Mucosa of rectum (tissue), 2 donors: ENCODE data around the gene NKTR.
"Not testable (repeated sequence)": the region's sequence is repeated elsewhere in the genome, so short reads cannot be mapped to it uniquely, and the experiment has no call there.

Source experiments
- H3K27ac ChIP-seq, 2 donors: one replicate each; pipeline ENCODE4 v1.7.0; 2013; ENCODE audit warnings: inconsistent platforms in 2 of 2, low read depth in 2 of 2, low read length in 2 of 2
- H3K27me3 ChIP-seq, 2 donors: one replicate each; pipeline ENCODE4 v1.7.0; 2013; ENCODE audit warnings: low read length in 2 of 2; ENCODE audit not compliant: control insufficient read depth in 2 of 2, insufficient read depth in 2 of 2
- H3K36me3 ChIP-seq, 2 donors: one replicate each; pipeline ENCODE4 v1.7.0; 2013; ENCODE audit warnings: low read length in 2 of 2; ENCODE audit not compliant: control insufficient read depth in 2 of 2, insufficient read depth in 2 of 2
- H3K4me1 ChIP-seq, 2 donors: one replicate each; pipeline ENCODE4 v1.7.0; 2013; ENCODE audit warnings: low read length in 2 of 2, mild to moderate bottlenecking in 1 of 2; ENCODE audit not compliant: control insufficient read depth in 2 of 2, insufficient read depth in 2 of 2
- H3K4me3 ChIP-seq, 2 donors: one replicate each; pipeline ENCODE4 v1.7.0; 2013; ENCODE audit warnings: low read length in 2 of 2
- H3K9ac ChIP-seq, 2 donors: one replicate each; pipeline ENCODE4 v1.7.0; 2013; ENCODE audit warnings: low read length in 2 of 2, low read depth in 1 of 2, mild to moderate bottlenecking in 1 of 2
- H3K9me3 ChIP-seq, 2 donors: one replicate each; pipeline ENCODE4 v1.7.0; 2013; ENCODE audit warnings: low read length in 2 of 2; ENCODE audit not compliant: control insufficient read depth in 2 of 2
- donor health status: healthy.
- donor health status: Normal muscosa, but diverticular disease.

Gene NKTR

DNA sequence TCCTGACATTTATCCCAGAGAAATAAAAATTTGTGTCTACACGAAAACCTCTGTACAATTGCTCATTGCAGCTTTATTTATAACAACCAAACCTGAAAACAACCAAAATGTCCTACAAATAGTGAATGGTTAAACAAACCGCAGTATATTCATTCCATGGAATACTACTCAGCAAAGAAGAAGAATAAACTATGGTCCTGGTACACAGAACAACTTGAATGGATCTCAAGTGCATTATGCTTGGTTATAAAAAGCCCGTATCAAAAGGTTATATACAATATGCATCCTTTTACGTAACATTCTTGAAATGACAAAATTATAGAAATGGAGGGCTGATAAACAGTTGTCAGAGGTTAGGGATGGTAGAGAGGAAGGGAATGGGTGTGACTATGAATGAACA, 22.4 kb upstream of the NKTR start:
- no peak overlapping the region for H3K9ac ChIP-seq
- no peak overlapping the region for H3K4me3 ChIP-seq
- no peaks in the 10 kb centered on the region for H3K9me3 ChIP-seq
- peaks cover 0 to 8% of the 10 kb centered on the region in 2 donors for H3K36me3 ChIP-seq
- no peak overlapping the region for H3K27ac ChIP-seq
- peaks cover 6 to 7% of the 10 kb centered on the region in 2 donors for H3K4me1 ChIP-seq
- no peaks in the 10 kb centered on the region for H3K27me3 ChIP-seq

DNA sequence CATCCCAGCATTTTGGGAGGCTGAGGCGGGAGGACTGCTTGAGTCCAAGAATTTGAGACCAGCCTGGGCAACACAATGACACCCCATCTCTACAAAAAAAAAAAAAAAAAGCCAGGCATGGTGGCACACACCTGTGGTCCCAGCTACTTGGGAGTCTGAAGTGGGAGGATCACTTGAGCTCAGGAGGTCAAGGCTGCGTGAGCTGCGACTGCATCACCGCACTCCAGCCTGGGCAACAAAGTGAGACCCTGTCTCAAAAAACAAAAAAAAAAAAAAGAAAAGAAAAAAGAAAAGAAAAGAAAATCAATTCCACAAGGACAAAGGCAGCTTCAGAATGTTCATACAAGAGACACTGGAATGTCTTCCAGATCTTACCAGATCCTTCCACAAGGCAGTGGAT, 21.1 kb upstream of the NKTR start:
- H3K36me3 ChIP-seq, H3K27ac ChIP-seq, H3K9ac ChIP-seq, H3K9me3 ChIP-seq, H3K4me1 ChIP-seq, H3K27me3 ChIP-seq, H3K4me3 ChIP-seq: not testable (repeated sequence)

DNA sequence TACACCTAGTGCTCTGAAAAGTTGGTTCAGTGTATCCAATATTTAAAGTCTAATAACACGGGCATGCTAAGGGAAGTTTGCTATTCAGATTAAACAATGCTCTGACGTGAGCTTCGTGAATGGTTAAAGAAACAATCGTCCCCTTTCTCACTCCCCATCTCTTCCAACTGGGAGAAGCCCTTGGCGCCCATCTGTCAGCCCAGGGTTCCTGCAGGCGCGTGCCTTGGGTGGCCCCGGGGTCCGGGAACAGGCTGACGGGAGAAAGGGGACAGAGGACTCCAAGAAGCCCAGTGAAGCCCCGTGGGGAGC, 19.1 kb upstream of the NKTR start:
- Histone ChIP-seq H3K9ac (peak overlapping the region; percentile 80), H3K9me3 (no peaks in the 10 kb centered on the region), H3K4me3 (peak overlapping the region; percentile 81 to 85), H3K36me3 (peaks cover 0 to 2% of the 10 kb centered on the region in 2 donors), H3K27ac (peak overlapping the region; percentile 82 to 84), H3K4me1 (peaks cover 6 to 7% of the 10 kb centered on the region in 2 donors), H3K27me3 (no peaks in the 10 kb centered on the region)

DNA sequence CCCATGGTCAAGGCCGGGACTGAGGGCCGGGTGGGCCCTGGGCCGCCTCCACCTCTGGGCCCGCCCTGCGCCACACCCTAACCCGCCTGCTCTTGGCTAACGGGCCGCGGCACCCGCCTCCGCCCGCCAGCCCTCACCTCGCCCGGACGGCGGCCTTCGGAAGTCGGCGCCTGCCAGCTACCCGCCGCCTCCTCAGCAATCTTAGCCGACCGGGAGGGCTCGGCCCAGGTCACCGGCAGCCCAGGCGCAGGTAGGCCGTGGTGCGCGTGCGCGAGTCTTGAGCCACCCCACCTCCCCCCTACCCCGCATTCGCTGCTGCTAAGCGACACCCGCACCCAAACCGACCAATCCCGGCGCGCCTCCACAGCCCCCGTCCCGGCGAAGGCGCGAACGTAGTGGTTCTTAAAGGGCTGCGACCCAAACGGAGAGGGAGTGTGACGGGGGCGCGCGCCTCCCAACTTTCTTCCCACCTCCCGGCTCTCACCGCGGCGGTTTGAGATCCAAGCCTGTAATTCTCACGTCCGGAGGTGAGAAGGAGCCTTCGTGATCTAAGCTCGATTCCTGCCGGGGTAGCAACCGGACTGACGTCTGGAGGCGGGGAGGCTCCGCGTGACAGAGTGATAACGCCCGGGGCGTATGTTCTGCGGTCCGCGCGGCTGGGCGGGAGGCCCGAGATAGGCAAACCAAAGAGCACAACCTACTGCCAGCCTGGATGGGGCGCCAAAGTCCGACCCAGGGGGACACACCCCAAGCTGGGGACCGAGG, 18.6 kb upstream of the NKTR start, which contains the start of gene SEC22C:
SEC22C (minus strand) TSS at position 259 of the 765 bp plus-strand sequence. CDS start 12,921 bp downstream, outside the sequence.
- H3K4me3 ChIP-seq, result peak within 1 kb of the TSS; percentile 81 to 85
- no peaks in the 10 kb centered on the region for H3K9me3 ChIP-seq
- H3K27ac ChIP-seq, result peak within 1 kb of the TSS; percentile 82 to 84
- peaks cover 0 to 2% of the 10 kb centered on the region in 2 donors for H3K36me3 ChIP-seq
- H3K4me1 ChIP-seq, result peaks cover 6 to 7% of the 10 kb centered on the region in 2 donors
- no peaks in the 10 kb centered on the region for H3K27me3 ChIP-seq
- H3K9ac ChIP-seq, result peak within 1 kb of the TSS; percentile 80

DNA sequence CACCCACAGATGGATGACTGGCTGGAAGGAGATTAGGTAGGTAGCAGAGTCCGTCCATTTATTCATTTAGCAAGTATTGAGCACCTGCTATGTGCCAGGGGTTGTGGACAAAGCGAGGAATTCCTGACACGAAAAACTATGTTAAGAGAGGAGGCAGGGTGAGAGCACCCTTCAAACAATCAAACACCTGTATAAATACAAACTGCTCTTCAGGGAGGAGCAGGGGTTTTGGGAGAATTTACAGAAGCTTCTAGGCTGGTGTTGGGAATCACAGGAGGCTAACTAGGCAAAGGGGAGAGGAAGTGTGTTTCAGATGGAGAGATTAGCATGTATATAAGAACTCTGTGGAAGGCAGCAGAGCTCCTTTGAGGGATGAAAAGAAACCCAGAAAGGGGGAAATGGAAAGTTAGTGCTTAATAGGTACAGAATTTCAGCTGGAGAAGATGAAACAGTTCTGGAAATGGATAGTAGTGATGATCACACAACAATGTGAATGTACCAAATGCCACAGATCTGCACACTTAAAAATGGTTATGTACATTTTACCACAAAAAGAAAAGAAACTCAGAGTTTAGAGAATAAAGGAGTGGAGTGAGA, 17.9 kb upstream of the NKTR start:
- no peaks in the 10 kb centered on the region for H3K9me3 ChIP-seq
- H3K36me3 ChIP-seq, result peaks cover 0 to 2% of the 10 kb centered on the region in 2 donors

DNA sequence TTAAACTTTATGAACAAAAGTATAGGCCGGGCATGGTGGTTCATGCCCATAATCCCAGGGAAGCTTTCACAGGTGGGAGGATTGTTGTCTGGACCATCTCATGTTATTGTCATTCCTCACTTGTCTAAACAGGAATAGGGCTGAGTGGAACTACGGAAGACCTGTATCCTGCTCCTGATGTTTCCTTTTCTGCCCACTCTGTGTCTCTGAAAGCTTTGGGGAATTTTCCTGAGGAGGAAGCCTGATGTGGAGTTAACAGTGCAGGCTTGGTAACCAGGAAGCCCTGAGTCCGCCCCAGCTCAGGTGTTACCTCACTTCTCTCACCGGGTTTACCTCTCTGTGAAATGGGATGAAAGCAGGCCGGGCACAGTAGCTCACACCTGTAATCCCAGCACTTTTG, 11.9 kb upstream of the NKTR start:
- Histone ChIP-seq H3K36me3 (peaks cover under 1 to 4% of the 10 kb centered on the region in 2 donors), H3K4me1 (peaks cover 12 to 14% of the 10 kb centered on the region in 2 donors), H3K9me3 (no peaks in the 10 kb centered on the region), H3K4me3 (no peak overlapping the region), H3K9ac (no peak overlapping the region), H3K27ac (no peak overlapping the region), H3K27me3 (no peaks in the 10 kb centered on the region)

More for the DNA sequence above, 17.9 kb upstream of the NKTR start:
- Histone ChIP-seq H3K9ac (peak overlapping the region; percentile 80), H3K27ac (peak overlapping the region; percentile 82 to 84), H3K4me3 (peak overlapping the region; percentile 81 to 85), H3K4me1 (peaks cover 6 to 7% of the 10 kb centered on the region in 2 donors), H3K27me3 (no peaks in the 10 kb centered on the region)

DNA sequence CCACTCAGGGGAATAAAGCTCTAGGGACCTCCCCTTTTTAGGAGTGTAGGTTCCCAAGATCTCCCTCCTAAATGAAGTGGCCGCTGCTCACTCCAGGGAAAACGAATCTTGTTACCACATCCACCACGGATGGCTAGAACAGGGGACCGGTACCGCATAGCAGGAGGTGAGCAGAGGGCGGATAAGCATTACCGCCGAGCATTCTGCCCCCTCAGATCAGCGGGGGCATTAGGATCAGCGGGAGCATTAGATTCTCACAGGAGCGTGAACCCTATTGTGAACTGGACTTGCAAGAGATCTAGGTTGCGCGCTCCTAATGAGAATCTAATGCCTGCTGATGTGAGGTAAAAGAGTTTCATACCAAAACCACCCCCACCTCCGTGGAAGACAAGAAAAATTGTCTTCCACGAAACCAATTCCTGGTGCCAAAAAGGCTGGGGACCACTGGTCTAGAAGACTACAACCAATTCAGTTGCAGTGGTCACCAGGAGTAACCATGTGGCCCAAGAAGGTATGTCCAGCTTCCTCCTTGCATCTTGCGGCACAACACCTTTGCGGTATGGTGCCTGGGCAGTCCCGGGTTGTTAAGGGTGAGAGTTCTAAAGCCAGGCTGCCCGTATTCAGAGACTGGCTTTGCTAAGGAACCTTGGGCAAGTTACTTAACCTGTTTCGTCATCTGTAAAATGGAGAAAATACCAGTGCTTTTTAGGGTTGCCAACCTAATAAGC, 10.9 kb upstream of the NKTR start:
- H3K9me3 ChIP-seq, result no peaks in the 10 kb centered on the region
- peak overlapping the region in 1 of 2 donors; percentile 84 for H3K4me3 ChIP-seq
- peak overlapping the region in 1 of 2 donors; percentile 58 for H3K9ac ChIP-seq
- peak overlapping the region in 1 of 2 donors; percentile 76 for H3K27ac ChIP-seq
- H3K4me1 ChIP-seq, result peaks cover 12 to 14% of the 10 kb centered on the region in 2 donors
- no peaks in the 10 kb centered on the region for H3K27me3 ChIP-seq
- H3K36me3 ChIP-seq, result peaks cover 5 to 7% of the 10 kb centered on the region in 2 donors

DNA sequence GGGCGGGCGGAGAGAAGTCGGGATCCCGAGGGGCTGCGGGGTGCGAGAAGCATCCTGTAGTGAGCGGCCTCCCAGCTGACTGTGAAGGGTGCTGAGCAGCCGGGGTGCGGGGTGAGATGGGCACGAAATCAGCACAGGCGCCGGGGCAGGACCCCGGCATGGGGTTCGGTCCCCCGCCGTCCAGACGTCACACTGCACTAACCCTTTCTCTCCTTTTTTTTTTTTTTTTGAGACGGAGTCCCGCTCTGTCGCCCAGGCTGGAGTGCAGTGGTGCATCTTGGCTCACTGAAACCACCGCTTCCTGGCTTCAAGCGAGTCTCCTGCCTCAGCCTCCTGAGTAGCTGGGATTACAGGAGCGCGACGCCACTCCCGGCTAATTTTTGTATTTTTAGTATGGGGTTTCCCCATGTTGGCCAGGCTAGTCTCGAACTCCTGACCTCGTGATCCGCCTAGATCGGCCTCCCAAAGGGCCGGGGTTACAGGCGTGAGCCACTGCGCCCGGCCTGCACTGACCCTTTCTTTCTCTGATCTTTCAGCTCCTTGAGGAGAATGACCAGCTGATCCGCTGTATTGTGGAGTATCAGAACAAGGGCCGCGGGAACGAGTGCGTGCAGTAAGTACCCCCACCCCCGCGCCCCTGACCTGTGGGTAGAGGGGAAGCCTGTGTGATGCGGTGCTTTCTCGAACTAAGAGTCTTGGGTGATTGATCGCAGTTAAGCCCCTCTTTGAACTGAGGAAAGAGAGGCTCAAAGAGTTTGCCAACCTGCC, 9.3 kb upstream of the NKTR start:
- Histone ChIP-seq H3K9me3 (no peaks in the 10 kb centered on the region), H3K4me1 (peaks cover 12 to 14% of the 10 kb centered on the region in 2 donors), H3K27me3 (no peaks in the 10 kb centered on the region), H3K4me3 (peak overlapping the region; percentile 78 to 84), H3K36me3 (peaks cover 9 to 10% of the 10 kb centered on the region in 2 donors), H3K9ac (peak overlapping the region; percentile 74 to 78), H3K27ac (peak overlapping the region; percentile 49 to 76)

DNA sequence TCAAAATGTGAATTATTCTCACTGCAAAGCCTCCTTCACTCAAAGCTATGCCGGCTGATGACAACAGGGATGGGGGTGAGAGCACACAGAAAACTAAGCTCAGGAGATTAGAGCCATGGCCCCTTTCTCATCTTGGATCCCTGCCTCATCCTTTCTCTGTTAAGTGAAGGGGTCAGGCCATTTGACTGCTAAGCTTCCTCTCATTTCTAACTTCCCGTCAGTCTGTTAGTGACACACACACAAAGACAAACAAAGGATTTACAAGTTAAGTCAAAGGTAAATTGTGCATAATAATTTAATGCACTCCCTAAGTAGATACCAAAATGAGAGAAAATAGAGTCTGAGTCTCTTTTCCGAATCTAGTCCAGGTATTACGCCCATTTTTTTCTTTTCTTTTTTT, 8.7 kb upstream of the NKTR start:
- Histone ChIP-seq H3K36me3 (peaks cover 9 to 10% of the 10 kb centered on the region in 2 donors), H3K9ac (peak overlapping the region; percentile 9 to 78), H3K9me3 (no peaks in the 10 kb centered on the region), H3K4me1 (peaks cover 12 to 14% of the 10 kb centered on the region in 2 donors), H3K27me3 (no peaks in the 10 kb centered on the region), H3K4me3 (peak overlapping the region; percentile 78 to 84), H3K27ac (no peak overlapping the region)
